Mesodermal cell (in vitro differentiated cells): ENCODE measurements around the gene TP53BP1.

Source experiments
- H3K27ac ChIP-seq: 2 replicates; pipeline ENCODE4 v1.7.0; 2013; ENCODE audit warnings: mild to moderate bottlenecking, low read depth, low read length, moderate library complexity; ENCODE audit not compliant: severe bottlenecking
- H3K36me3 ChIP-seq: 2 replicates; pipeline ENCODE4 v1.7.1; 2013; ENCODE audit warnings: mild to moderate bottlenecking, low read length, moderate library complexity; ENCODE audit not compliant: control insufficient read depth, insufficient read depth
- H3K4me1 ChIP-seq: one replicate; pipeline ENCODE4 v1.7.1; 2013; ENCODE audit warnings: mild to moderate bottlenecking, low read length; ENCODE audit not compliant: insufficient read depth, control insufficient read depth, poor library complexity, severe bottlenecking
- H3K4me3 ChIP-seq: 2 replicates; pipeline ENCODE4 v1.7.0; 2013; ENCODE audit warnings: low read length, control low read depth, mild to moderate bottlenecking; ENCODE audit not compliant: insufficient read depth, poor library complexity, severe bottlenecking; ENCODE audit errors: extremely low read depth
- H3K9me3 ChIP-seq: 2 replicates; pipeline ENCODE4 v1.7.1; 2013; ENCODE audit warnings: mild to moderate bottlenecking, low read length, moderate library complexity; ENCODE audit not compliant: control insufficient read depth
- WGBS, 2 experiments: methylation state at CpG; one replicate each; pipeline ENCODE4 v1.1.5; 2013; ENCODE audit warnings: missing lambda C conversion rate in 2 of 2; ENCODE audit not compliant: insufficient coverage in 2 of 2; 5-methylcytosine and 5-hydroxymethylcytosine counted together

The TP53BP1 gene

GRCh38 chr15:43383070-43383469 is 109.9 kb downstream of the TP53BP1 start:
- Histone ChIP-seq H3K9me3 (no peaks in the 10 kb centered on the region), H3K27ac (no peak overlapping the region), H3K4me1 (no peaks in the 10 kb centered on the region), H3K36me3 (peaks cover 70% of the 10 kb centered on the region), H3K4me3 (no peak overlapping the region)
- 100% methylated on average over 2 of the region's 2 CpGs for WGBS, 2 experiments

GRCh38 chr15:43382310-43382709 is 110.6 kb downstream of the TP53BP1 start:
- no peaks in the 10 kb centered on the region for H3K4me1 ChIP-seq
- no peak overlapping the region for H3K27ac ChIP-seq
- H3K4me3 ChIP-seq: no peak overlapping the region
- 100% methylated on average over 1 of the region's 4 CpGs for WGBS, 2 experiments
- no peaks in the 10 kb centered on the region for H3K9me3 ChIP-seq
- peaks cover 65% of the 10 kb centered on the region for H3K36me3 ChIP-seq

GRCh38 chr15:43378601-43379000 is 114.4 kb downstream of the TP53BP1 start:
- H3K4me1 ChIP-seq: no peaks in the 10 kb centered on the region
- H3K27ac ChIP-seq: no peak overlapping the region
- no peaks in the 10 kb centered on the region for H3K9me3 ChIP-seq
- no peak overlapping the region for H3K4me3 ChIP-seq
- peaks cover 57% of the 10 kb centered on the region for H3K36me3 ChIP-seq

GRCh38 chr15:43376017-43376705 is 116.8 kb downstream of the TP53BP1 start:
- WGBS, 2 experiments: 75 to 80% methylated on average over 10 to 11 of the region's 13 CpGs
- no peak overlapping the region for H3K4me3 ChIP-seq

GRCh38 chr15:43370975-43371974 is 121.7 kb downstream of the TP53BP1 start, which contains the start of the genes TUBGCP4 and ZSCAN29:
Gene TUBGCP4, plus strand, starts transcription at chr15:43371101. Its CDS starts 254 bp downstream, at chr15:43371355.
Gene ZSCAN29, minus strand, starts transcription at chr15:43371043. Its CDS starts 1,130 bp downstream, at chr15:43369913.
- H3K9me3 ChIP-seq: no peaks in the 10 kb centered on the region
- WGBS, 2 experiments: 0 to 1% methylated on average over 47 to 58 of the region's 66 CpGs
- peaks cover 8% of the 10 kb centered on the region for H3K4me1 ChIP-seq
- H3K27ac ChIP-seq: peak within 1 kb of the TSS; percentile 48
- H3K4me3 ChIP-seq: peak within 1 kb of the TSS; percentile 83
- H3K36me3 ChIP-seq: peaks cover 36% of the 10 kb centered on the region

More at GRCh38 chr15:43376017-43376705, 116.8 kb downstream of the TP53BP1 start:
- Histone ChIP-seq H3K9me3 (no peaks in the 10 kb centered on the region), H3K36me3 (peaks cover 36% of the 10 kb centered on the region), H3K27ac (no peak overlapping the region), H3K4me1 (no peaks in the 10 kb centered on the region)

GRCh38 chr15:43370310-43370974 is 122.5 kb downstream of the TP53BP1 start:
- peak overlapping the region; percentile 83 for H3K4me3 ChIP-seq
- H3K27ac ChIP-seq: peak overlapping the region; percentile 24
- H3K9me3 ChIP-seq: no peaks in the 10 kb centered on the region
- 0% methylated on average over 33 to 39 of the region's 45 CpGs for WGBS, 2 experiments
- H3K4me1 ChIP-seq: peaks cover 8% of the 10 kb centered on the region
- peaks cover 41% of the 10 kb centered on the region for H3K36me3 ChIP-seq

- no peak overlapping the region for H3K27ac ChIP-seq
- H3K9me3 ChIP-seq: peaks cover 31% of the 10 kb centered on the region
- peaks cover 87% of the 10 kb centered on the region for H3K36me3 ChIP-seq
- 87 to 88% methylated on average over 3 to 4 of the region's 7 CpGs for WGBS, 2 experiments
- no peak overlapping the region for H3K4me3 ChIP-seq
- H3K4me1 ChIP-seq: no peaks in the 10 kb centered on the region
Observed at GRCh38 chr15:43361313-43361903, 131.5 kb downstream of the TP53BP1 start.

- Histone ChIP-seq H3K9me3 (peaks cover 31% of the 10 kb centered on the region), H3K27ac (no peak overlapping the region), H3K4me1 (no peaks in the 10 kb centered on the region), H3K4me3 (no peak overlapping the region), H3K36me3 (peaks cover 81% of the 10 kb centered on the region)
- WGBS, 2 experiments: 100% methylated on average over 3 to 4 of the region's 4 CpGs
Observed at GRCh38 chr15:43360821-43361220, 132.1 kb downstream of the TP53BP1 start.
